GM13976 (cell line): ENCODE data around the gene ARHGEF10L.

Experiments used
- DNase-seq: peaks from one replicate; pipeline ENCODE4 v3.0.0; 2012; ENCODE audit warnings: low spot score
- in situ Hi-C: fragments of 300-500 bp; cut with MboI; formaldehyde crosslinking; loops from one replicate; pipeline ENCODE4 v1.12.0; 2022; ENCODE audit warnings: low sequenced_read_pairs, mixed read lengths, inconsistent platforms; ENCODE audit not compliant: unreplicated experiment
- TF ChIP-seq, protein P1 (sequence below): IDR thresholded peaks from 2 replicates; pipeline ENCODE4 v1.5.1; 2012; ENCODE audit warnings: borderline replicate concordance, mild to moderate bottlenecking; ENCODE audit not compliant: insufficient read depth; ENCODE audit errors: extremely low read depth, missing control alignments, control extremely low read depth

ARHGEF10L gene

GRCh38 chr1:17599954-17600300, 60.4 kb downstream of the ARHGEF10L start:
- no peak for DNase-seq
- TF ChIP-seq, protein P1, sequence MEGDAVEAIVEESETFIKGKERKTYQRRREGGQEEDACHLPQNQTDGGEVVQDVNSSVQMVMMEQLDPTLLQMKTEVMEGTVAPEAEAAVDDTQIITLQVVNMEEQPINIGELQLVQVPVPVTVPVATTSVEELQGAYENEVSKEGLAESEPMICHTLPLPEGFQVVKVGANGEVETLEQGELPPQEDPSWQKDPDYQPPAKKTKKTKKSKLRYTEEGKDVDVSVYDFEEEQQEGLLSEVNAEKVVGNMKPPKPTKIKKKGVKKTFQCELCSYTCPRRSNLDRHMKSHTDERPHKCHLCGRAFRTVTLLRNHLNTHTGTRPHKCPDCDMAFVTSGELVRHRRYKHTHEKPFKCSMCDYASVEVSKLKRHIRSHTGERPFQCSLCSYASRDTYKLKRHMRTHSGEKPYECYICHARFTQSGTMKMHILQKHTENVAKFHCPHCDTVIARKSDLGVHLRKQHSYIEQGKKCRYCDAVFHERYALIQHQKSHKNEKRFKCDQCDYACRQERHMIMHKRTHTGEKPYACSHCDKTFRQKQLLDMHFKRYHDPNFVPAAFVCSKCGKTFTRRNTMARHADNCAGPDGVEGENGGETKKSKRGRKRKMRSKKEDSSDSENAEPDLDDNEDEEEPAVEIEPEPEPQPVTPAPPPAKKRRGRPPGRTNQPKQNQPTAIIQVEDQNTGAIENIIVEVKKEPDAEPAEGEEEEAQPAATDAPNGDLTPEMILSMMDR: no peak
- in situ Hi-C loops: loop anchor here (10.0 kb wide), 1 partner anchor 95 kb away; no protein-coding TSS in a partner anchor

DNA sequence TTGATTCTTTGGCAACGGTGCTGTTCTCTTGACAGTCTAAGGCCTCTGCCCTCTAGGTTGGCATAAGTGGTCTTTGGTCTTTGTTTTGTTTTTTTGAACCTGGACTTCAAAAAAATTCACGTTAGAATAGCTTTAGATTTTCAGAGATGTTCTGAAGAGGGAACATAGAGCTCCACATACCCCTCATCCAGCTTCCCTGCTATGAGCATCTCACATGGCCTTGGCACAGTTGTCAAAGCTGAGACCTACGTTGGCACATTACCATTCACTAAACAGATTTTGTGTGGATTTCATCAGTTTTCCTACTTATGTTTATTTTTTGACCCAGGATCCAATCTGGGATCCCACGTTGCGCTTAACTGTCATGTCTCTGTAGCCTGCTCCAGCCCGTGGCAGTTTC, 60.8 kb downstream of the ARHGEF10L start:
- TF ChIP-seq, protein P1: no peak
- in situ Hi-C loops: loop anchor here (10.0 kb wide), 1 partner anchor 96 kb away; no protein-coding TSS in a partner anchor
- DNase-seq: no peak

DNA sequence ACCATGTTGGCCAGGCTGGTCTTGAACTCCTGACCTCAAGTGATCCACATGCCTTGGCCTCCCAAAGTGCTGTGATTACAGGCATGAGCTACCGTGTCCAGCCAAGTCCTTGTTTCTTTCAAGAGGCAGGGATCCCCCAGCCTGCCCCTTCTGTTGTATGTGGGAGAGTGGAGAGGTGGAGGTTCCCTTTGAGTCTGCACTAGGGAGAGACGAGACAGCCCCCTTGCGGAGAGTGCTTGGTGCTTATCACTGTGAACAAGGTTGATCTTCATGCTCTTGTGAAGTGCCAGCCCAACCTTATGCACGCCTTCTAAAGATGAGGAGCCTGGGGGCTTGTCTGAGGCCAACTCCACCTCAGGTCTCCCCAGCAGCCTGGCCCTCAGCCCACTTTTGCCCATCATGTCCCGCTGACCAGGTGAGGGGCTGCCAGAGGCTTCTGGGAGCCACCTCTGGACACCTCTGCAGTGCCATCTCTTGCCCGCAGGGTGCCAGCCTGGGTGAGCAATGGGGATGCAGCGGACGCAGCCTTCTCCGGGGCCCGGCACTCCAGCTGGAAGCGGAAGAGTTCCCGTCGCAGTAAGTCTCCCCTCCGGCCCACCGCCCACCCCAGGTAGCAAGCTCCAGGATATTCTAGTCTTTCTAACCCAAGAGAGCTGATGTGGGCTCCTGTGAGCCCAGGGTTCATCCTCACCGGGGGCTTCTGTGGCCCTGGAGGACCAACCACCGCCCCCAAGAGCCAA, 62.3 kb downstream of the ARHGEF10L start:
- in situ Hi-C loops: loop anchor here (10.0 kb wide), 1 partner anchor 97 kb away; no protein-coding TSS in a partner anchor
- DNase-seq: no peak
- TF ChIP-seq, protein P1: no peak

GRCh38 chr1:17603091-17603841, 63.8 kb downstream of the ARHGEF10L start:
- no peak for DNase-seq
- TF ChIP-seq, protein P1: no peak
- in situ Hi-C loops: loop anchor here (10.0 kb wide), 1 partner anchor 98 kb away; no protein-coding TSS in a partner anchor

DNA sequence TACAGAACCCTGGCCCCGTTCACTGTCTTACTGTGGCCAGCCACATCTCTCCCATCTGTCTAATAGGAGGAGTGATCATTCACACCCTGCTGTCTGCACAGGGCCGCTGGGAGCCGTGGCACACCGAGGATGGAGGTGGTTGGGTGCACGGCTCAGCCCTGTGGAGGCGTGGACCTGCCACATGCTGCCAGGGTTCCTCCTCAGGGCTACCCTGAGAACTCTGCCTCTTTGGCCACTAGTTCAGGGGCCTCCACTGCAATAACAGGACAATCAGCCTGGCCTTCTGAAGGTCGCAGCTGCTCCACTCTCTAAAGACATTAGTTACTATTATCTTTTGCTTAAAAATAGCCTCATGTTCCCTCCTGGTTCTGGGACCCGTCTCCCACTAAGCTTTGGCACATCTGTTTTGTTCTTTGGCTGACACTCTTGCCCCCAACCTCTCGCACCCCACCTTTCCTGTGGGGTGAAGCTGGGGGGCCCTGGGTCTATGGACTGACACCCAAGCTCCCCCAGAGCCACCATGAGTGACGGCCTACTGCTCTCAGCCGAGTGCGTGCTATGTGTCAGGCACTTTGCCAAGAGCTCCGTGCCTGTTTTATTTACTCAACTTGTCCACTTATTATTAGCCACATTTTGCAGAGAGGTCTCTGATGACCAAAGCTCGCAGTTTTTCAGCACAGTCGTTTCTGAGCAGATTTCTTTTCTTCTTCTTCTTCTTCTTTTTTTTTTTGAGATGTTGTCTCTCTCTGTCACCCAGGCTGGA, 66.3 kb downstream of the ARHGEF10L start:
- DNase-seq: no peak
- TF ChIP-seq, protein P1: no peak
- in situ Hi-C loops: loop anchor here (10.0 kb wide), 1 partner anchor 101 kb away; no protein-coding TSS in a partner anchor

DNA sequence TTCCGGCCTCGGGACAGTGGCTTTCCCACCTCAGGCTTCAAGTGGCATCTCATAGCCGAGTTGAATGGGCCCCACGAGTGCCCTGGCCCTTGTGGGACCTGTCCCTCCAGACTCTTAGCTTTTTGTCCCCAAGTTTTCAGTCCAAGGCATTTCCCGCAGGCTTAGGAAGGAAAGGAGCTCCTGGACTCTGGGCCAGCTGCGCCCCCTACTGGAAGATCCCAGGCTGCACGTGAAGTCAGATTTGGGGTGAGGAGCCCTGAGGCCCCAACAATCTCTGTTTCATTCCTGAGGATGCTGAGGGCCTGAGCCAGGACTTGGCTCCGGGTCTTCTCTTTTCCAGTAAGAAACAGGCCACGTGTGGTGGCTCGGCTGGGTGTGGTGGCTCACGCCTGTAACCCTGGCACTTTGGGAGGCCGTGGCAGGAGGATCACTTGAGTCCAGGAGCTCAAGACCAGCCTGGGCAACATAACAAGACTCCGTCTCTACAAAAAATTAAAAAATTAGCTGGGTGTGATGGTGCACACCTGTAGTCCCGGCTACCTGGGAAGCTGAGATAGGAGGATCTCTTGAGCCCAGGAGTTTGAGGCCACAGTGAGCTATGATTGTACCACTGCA, 67.4 kb downstream of the ARHGEF10L start:
- in situ Hi-C loops: loop anchor here (10.0 kb wide), 1 partner anchor 102 kb away; no protein-coding TSS in a partner anchor
- TF ChIP-seq, protein P1: peak; percentile 89
- DNase-seq: peak; percentile 85
